ENCODE data around the gene TMPRSS9. TPM values are rescaled to one million over a fixed set of nuclear protein-coding genes. Genes with fewer than 3 reads are reported as not detected.

TMPRSS9 gene
- total and polyA plus RNA-seq, 2 of the 13 experiments (the other 11 are each of a cell fraction or from before 2014, with no cell fraction given), result 2.5 to 5.2 TPM

DNA sequence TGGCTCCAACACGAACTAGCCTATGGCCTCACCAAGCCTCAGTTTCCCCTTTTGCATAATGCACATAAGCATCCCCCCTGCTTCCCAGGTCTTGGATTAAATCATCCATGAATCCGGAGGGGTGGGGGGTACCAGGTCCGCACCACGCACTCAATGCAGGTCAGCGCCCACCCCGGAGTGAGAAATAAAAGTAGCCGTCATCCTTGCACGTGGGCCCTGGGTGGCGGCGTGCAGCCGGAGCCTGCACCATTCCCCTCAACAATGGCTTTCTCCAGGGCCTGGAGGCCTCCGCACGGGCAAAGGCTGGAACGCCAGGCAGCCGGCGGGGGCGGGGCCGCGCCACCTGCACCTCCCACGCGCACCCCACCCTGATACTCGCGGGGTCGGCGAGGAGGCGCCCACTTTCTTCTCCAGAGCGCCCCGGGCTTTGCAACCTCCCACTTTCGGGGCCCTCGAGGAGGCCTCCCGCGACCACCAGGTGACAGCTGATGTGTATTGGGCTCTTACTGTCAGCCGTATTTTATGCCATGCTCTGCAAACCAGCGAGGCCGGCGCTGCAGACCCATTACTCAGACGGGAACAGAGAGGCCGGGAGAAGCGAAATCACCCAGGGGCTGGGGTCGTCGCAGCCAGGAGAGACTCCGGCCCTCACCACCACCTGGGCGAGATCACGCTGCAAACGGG lies 115.1 kb downstream of the TMPRSS9 start (continued):
- TF ChIP-seq, protein P1, sequence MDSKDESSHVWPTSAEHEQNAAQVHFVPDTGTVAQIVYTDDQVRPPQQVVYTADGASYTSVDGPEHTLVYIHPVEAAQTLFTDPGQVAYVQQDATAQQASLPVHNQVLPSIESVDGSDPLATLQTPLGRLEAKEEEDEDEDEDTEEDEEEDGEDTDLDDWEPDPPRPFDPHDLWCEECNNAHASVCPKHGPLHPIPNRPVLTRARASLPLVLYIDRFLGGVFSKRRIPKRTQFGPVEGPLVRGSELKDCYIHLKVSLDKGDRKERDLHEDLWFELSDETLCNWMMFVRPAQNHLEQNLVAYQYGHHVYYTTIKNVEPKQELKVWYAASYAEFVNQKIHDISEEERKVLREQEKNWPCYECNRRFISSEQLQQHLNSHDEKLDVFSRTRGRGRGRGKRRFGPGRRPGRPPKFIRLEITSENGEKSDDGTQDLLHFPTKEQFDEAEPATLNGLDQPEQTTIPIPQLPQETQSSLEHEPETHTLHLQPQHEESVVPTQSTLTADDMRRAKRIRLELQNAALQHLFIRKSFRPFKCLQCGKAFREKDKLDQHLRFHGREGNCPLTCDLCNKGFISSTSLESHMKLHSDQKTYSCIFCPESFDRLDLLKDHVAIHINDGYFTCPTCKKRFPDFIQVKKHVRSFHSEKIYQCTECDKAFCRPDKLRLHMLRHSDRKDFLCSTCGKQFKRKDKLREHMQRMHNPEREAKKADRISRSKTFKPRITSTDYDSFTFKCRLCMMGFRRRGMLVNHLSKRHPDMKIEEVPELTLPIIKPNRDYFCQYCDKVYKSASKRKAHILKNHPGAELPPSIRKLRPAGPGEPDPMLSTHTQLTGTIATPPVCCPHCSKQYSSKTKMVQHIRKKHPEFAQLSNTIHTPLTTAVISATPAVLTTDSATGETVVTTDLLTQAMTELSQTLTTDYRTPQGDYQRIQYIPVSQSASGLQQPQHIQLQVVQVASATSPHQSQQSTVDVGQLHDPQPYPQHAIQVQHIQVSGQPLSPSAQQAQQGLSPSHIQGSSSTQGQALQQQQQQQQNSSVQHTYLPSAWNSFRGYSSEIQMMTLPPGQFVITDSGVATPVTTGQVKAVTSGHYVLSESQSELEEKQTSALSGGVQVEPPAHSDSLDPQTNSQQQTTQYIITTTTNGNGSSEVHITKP (CRISPR knock-in tag; IDR thresholded peaks at IDR 0.05; ENCODE audit: low read depth), result no peak
- no peak for TF ChIP-seq NCOR1 (IDR thresholded peaks at IDR 0.05; ENCODE audit: borderline replicate concordance, low read length)
- no peak for TF ChIP-seq ZNF12 (CRISPR knock-in tag; IDR thresholded peaks at IDR 0.05)
- TF ChIP-seq JDP2 (CRISPR knock-in tag; IDR thresholded peaks at IDR 0.05; ENCODE audit: borderline replicate concordance), result no peak
- TF ChIP-seq ZNF382 (CRISPR knock-in tag; IDR thresholded peaks at IDR 0.05; ENCODE audit: borderline replicate concordance), result no peak
- no peak for TF ChIP-seq ATRX (CRISPR knock-in tag; IDR thresholded peaks at IDR 0.05; ENCODE audit: borderline replicate concordance)
- no peak for TF ChIP-seq ATF1 (CRISPR knock-in tag; IDR thresholded peaks at IDR 0.05)
- TF ChIP-seq, protein P2, sequence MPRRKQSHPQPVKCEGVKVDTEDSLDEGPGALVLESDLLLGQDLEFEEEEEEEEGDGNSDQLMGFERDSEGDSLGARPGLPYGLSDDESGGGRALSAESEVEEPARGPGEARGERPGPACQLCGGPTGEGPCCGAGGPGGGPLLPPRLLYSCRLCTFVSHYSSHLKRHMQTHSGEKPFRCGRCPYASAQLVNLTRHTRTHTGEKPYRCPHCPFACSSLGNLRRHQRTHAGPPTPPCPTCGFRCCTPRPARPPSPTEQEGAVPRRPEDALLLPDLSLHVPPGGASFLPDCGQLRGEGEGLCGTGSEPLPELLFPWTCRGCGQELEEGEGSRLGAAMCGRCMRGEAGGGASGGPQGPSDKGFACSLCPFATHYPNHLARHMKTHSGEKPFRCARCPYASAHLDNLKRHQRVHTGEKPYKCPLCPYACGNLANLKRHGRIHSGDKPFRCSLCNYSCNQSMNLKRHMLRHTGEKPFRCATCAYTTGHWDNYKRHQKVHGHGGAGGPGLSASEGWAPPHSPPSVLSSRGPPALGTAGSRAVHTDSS (CRISPR knock-in tag; conservative IDR thresholded peaks at IDR 0.05), result no peak
- TF ChIP-seq EEA1 (CRISPR knock-in tag; IDR thresholded peaks at IDR 0.05; ENCODE audit: borderline replicate concordance), result 0 out of 2 replicates have a peak, but pooled peaks have one; percentile 20
- TF ChIP-seq RBM39 (IDR thresholded peaks at IDR 0.05; ENCODE audit: low read depth, low read length, poor library complexity, severe bottlenecking), result peak; percentile 0
- TF ChIP-seq RAD21 (CRISPR knock-in tag; IDR thresholded peaks at IDR 0.05), result 0 out of 2 replicates have a peak, but pooled peaks have one; percentile 16
- 0 out of 2 replicates have a peak, but pooled peaks have one; percentile 4 for TF ChIP-seq ZNF451 (CRISPR knock-in tag; IDR thresholded peaks at IDR 0.05)
- TF ChIP-seq RFX5 (IDR thresholded peaks at IDR 0.05; ENCODE audit: low read depth, low read length), result no peak
- no peak for TF ChIP-seq ZNF234 (CRISPR knock-in tag; conservative IDR thresholded peaks at IDR 0.05)
- 0 out of 2 replicates have a peak, but pooled peaks have one; percentile 5 for TF ChIP-seq ZNF672 (CRISPR knock-in tag; IDR thresholded peaks at IDR 0.05)
- peak; percentile 47; the same call in 1 of the 2 replicates for TF ChIP-seq ZBTB7B (CRISPR knock-in tag; IDR thresholded peaks at IDR 0.05)
- TF ChIP-seq, protein P3, sequence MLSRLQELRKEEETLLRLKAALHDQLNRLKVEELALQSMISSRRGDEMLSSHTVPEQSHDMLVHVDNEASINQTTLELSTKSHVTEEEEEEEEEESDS (CRISPR knock-in tag; IDR thresholded peaks at IDR 0.05; ENCODE audit: borderline replicate concordance), result no peak
- TF ChIP-seq, protein P4, sequence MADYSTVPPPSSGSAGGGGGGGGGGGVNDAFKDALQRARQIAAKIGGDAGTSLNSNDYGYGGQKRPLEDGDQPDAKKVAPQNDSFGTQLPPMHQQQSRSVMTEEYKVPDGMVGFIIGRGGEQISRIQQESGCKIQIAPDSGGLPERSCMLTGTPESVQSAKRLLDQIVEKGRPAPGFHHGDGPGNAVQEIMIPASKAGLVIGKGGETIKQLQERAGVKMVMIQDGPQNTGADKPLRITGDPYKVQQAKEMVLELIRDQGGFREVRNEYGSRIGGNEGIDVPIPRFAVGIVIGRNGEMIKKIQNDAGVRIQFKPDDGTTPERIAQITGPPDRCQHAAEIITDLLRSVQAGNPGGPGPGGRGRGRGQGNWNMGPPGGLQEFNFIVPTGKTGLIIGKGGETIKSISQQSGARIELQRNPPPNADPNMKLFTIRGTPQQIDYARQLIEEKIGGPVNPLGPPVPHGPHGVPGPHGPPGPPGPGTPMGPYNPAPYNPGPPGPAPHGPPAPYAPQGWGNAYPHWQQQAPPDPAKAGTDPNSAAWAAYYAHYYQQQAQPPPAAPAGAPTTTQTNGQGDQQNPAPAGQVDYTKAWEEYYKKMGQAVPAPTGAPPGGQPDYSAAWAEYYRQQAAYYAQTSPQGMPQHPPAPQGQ (CRISPR knock-in tag; IDR thresholded peaks at IDR 0.05; ENCODE audit: borderline replicate concordance), result no peak
